Measurements from ENCODE around the gene LSM11.

DNA sequence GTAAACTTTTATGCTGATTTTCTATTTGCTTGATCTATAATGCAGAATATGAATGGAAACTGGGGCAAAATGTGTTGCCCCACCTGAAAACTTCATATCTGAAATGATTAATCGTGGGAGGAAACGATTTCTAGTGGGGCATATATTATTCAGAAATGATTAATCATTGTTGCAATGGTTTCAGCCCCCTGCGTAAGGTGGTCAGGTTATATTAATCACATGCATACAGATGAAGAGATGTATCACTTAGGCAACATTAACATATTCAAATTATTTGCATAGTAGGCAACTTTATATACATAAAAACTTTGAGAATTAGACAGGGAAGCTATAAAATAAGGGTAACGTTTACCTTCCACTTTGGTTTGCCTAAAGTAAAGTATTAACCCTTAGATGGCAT, 49.8 kb downstream of the LSM11 start:
- TF ChIP-seq, protein P1, sequence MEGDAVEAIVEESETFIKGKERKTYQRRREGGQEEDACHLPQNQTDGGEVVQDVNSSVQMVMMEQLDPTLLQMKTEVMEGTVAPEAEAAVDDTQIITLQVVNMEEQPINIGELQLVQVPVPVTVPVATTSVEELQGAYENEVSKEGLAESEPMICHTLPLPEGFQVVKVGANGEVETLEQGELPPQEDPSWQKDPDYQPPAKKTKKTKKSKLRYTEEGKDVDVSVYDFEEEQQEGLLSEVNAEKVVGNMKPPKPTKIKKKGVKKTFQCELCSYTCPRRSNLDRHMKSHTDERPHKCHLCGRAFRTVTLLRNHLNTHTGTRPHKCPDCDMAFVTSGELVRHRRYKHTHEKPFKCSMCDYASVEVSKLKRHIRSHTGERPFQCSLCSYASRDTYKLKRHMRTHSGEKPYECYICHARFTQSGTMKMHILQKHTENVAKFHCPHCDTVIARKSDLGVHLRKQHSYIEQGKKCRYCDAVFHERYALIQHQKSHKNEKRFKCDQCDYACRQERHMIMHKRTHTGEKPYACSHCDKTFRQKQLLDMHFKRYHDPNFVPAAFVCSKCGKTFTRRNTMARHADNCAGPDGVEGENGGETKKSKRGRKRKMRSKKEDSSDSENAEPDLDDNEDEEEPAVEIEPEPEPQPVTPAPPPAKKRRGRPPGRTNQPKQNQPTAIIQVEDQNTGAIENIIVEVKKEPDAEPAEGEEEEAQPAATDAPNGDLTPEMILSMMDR (IDR thresholded peaks at IDR 0.05) = no peak
- TF ChIP-seq POLR2A (IDR thresholded peaks at IDR 0.05) = no peak

Measured in lower leg skin (tissue), 3 donors.